A549 (cell line): ENCODE measurements around the gene SCARB2. TPM values are rescaled to one million over a fixed set of nuclear protein-coding genes. Genes with fewer than 3 reads are reported as not detected.

ENCODE experiments used
- ATAC-seq, 2 experiments: fragments of 200-7000 bp in 1 of 2; fragments of >200 bp in 1 of 2; cut with Nextera tagmentation in 1 of 2; cut with Tn5 transposase in 1 of 2; 3 replicates each; pipeline versions ENCODE4 v1.8.0 to v1.9.1; 2018 to 2020; ENCODE audit warnings: mild to moderate bottlenecking in 1 of 2, moderate library complexity in 1 of 2
- CTCF ChIA-PET: fragments of 300-600 bp; sonication (Branson Sonifier 250); formaldehyde crosslinking; extraction: SDS; loops from one replicate; lab custom pipeline; 2021; ENCODE audit warnings: antibody characterized with exemption, inconsistent platforms; lab: Yijun Ruan, JAX
- POLR2A ChIA-PET: fragments of 350-600 bp; formaldehyde crosslinking; extraction: SDS; loops from one replicate; lab custom pipeline; 2021; ENCODE audit warnings: antibody characterized with exemption, inconsistent platforms; lab: Yijun Ruan, JAX
- DNase-seq, 2 experiments: peaks; one replicate each; pipeline versions ENCODE4 v3.0.0 to v3.0.0-alpha.2; 2011 to 2016; ENCODE audit warnings: low read depth in 1 of 2, low spot score in 1 of 2
- FAIRE-seq: peaks from 2 replicates; lab custom pipeline; 2011; peaks lifted over from hg19 to GRCh38; lab: Jason Lieb, UNC
- H3K27ac ChIP-seq, 2 experiments: fragments of >200 bp; sonication (Bioruptor Twin); formaldehyde crosslinking; 3 replicates each; pipeline ENCODE4 v1.5.1; 2016 to 2017
- H3K4me1 ChIP-seq: fragments of >200 bp; sonication (Bioruptor Twin); formaldehyde crosslinking; 3 replicates; pipeline ENCODE4 v1.6.1; 2016
- H3K4me2 ChIP-seq: fragments of >200 bp; sonication (Bioruptor Twin); formaldehyde crosslinking; 3 replicates; pipeline ENCODE4 v1.6.1; 2016
- H3K4me3 ChIP-seq: fragments of >200 bp; sonication (Bioruptor Twin); formaldehyde crosslinking; 3 replicates; pipeline ENCODE4 v1.5.1; 2016
- H3K9me3 ChIP-seq: fragments of >200 bp; sonication (Bioruptor Twin); formaldehyde crosslinking; 3 replicates; pipeline ENCODE4 v1.6.1; 2016
- FOSB ChIP-seq: fragments of 250-450 bp; sonication (Bioruptor Pico); IDR thresholded peaks from 2 replicates; pipeline ENCODE4 v1.5.0; 2020; ENCODE audit warnings: mild to moderate bottlenecking, moderate library complexity
- HDAC2 ChIP-seq: fragments of 200-600 bp; sonication (generic); IDR thresholded peaks from 2 replicates; pipeline ENCODE4 v1.6.1; 2016
- MAFK ChIP-seq: fragments of 450-650 bp; IDR thresholded peaks from 2 replicates; pipeline ENCODE4 v1.6.1; 2014; ENCODE audit not compliant: partially characterized antibody
- RFX5 ChIP-seq: fragments of 450-650 bp; IDR thresholded peaks from 2 replicates; pipeline ENCODE4 v1.7.1; 2014; ENCODE audit warnings: antibody characterized with exemption, mild to moderate bottlenecking, moderate library complexity
- WGBS: methylation state at CpG from one replicate; pipeline ENCODE4 v1.1.6; 2017; ENCODE audit errors: missing lambda C conversion rate; 5-methylcytosine and 5-hydroxymethylcytosine counted together
- polyA plus RNA-seq, 4 experiments: library from polyadenylated mRNA; depleted of rRNA in 3 of 4; stranded (reverse); fragments of >200 nt; fragmentation: RNase III in 1 of 4; extraction: RNeasy Plus Mini Kit Qiagen cat#74134 plus additional on column Dnase treatment in 1 of 4; gene quantifications; 2 replicates in 3 of 4; 3 replicates in 1 of 4; pipeline ENCODE4 v1.2.3, GENCODE V29; 2011 to 2017
- TF ChIP-seq, protein P1 (sequence below): fragments of >200 bp; sonication (Bioruptor Twin); formaldehyde crosslinking; IDR thresholded peaks from 3 replicates; pipeline ENCODE4 v1.5.1; 2016
- TF ChIP-seq, protein P2 (sequence below): fragments of 250-450 bp; sonication (Bioruptor Pico); IDR thresholded peaks from 2 replicates; pipeline ENCODE4 v1.5.0; 2021; ENCODE audit warnings: mild to moderate bottlenecking, moderate library complexity, borderline replicate concordance

Gene SCARB2
- polyA plus RNA-seq, 2 of the 4 experiments (the other 2 are of a cell fraction): 47.2 to 65.4 TPM

DNA sequence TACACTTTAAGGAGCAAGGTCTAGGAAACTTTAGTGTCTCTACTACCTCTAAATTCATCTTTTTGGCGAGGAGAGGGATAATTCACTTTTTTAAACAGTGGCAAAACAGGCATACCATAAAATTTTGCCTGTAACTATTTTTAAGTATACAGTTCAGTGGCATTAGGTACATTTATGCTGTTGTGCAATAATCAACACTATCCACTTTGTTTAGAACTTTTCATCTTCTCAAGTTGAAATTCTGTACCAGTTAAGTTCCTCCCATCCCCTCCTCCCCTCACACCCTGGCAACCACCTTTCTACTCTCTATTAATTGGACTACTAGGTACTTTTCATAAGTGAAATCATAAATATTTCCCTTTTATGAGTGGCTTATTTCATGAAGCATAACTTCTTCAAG, 96.8 kb downstream of the SCARB2 start:
- 100% methylated on average over 1 of the region's 1 CpG for WGBS
- Histone ChIP-seq H3K9me3 (no peaks in the 10 kb centered on the region), H3K4me1 (no peaks in the 10 kb centered on the region), H3K4me2 (no peak overlapping the region), H3K27ac (no peak overlapping the region), H3K4me3 (no peak overlapping the region)
- TF ChIP-seq, protein P1, sequence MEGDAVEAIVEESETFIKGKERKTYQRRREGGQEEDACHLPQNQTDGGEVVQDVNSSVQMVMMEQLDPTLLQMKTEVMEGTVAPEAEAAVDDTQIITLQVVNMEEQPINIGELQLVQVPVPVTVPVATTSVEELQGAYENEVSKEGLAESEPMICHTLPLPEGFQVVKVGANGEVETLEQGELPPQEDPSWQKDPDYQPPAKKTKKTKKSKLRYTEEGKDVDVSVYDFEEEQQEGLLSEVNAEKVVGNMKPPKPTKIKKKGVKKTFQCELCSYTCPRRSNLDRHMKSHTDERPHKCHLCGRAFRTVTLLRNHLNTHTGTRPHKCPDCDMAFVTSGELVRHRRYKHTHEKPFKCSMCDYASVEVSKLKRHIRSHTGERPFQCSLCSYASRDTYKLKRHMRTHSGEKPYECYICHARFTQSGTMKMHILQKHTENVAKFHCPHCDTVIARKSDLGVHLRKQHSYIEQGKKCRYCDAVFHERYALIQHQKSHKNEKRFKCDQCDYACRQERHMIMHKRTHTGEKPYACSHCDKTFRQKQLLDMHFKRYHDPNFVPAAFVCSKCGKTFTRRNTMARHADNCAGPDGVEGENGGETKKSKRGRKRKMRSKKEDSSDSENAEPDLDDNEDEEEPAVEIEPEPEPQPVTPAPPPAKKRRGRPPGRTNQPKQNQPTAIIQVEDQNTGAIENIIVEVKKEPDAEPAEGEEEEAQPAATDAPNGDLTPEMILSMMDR: no peak
- TF ChIP-seq MAFK (no peak), RFX5 (no peak), HDAC2 (no peak), FOSB (CRISPR knock-in tag) (no peak)
- TF ChIP-seq, protein P2, sequence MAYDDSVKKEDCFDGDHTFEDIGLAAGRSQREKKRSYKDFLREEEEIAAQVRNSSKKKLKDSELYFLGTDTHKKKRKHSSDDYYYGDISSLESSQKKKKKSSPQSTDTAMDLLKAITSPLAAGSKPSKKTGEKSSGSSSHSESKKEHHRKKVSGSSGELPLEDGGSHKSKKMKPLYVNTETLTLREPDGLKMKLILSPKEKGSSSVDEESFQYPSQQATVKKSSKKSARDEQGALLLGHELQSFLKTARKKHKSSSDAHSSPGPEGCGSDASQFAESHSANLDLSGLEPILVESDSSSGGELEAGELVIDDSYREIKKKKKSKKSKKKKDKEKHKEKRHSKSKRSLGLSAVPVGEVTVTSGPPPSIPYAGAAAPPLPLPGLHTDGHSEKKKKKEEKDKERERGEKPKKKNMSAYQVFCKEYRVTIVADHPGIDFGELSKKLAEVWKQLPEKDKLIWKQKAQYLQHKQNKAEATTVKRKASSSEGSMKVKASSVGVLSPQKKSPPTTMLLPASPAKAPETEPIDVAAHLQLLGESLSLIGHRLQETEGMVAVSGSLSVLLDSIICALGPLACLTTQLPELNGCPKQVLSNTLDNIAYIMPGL (CRISPR knock-in tag): no peak
- ATAC-seq: no peak
- FAIRE-seq: no peak
- no peak for DNase-seq
- POLR2A ChIA-PET: no interaction called here
- CTCF ChIA-PET: no interaction called here

Other genes starting within 250 kb of the SCARB2 start
- gene SDAD1, start 222.9 kb downstream of the SCARB2 start, polyA plus RNA-seq (2011; rRNA removed): 18.3 and 18.9 TPM in 2 replicates
- gene SDAD1, start 222.9 kb downstream of the SCARB2 start, polyA plus RNA-seq (2017; fragmentation: RNase III; extraction: RNeasy Plus Mini Kit Qiagen cat#74134 plus additional on column Dnase treatment): 12.0 to 12.6 TPM (median 12.3 TPM) in 3 replicates
- gene CXCL9, start 206.3 kb downstream of the SCARB2 start, polyA plus RNA-seq (2011; rRNA removed): not detected in 2 replicates
- not detected in 3 replicates for gene CXCL9, start 206.3 kb downstream of the SCARB2 start, polyA plus RNA-seq (2017; fragmentation: RNase III; extraction: RNeasy Plus Mini Kit Qiagen cat#74134 plus additional on column Dnase treatment)
- gene CXCL10, start 190.3 kb downstream of the SCARB2 start, polyA plus RNA-seq (2011; rRNA removed): not detected in 2 replicates
- gene CXCL10, start 190.3 kb downstream of the SCARB2 start, polyA plus RNA-seq (2017; fragmentation: RNase III; extraction: RNeasy Plus Mini Kit Qiagen cat#74134 plus additional on column Dnase treatment): not detected in 3 replicates
- not detected in 2 replicates for gene CXCL11, start 177.8 kb downstream of the SCARB2 start, polyA plus RNA-seq (2011; rRNA removed)
- gene CXCL11, start 177.8 kb downstream of the SCARB2 start, polyA plus RNA-seq (2017; fragmentation: RNase III; extraction: RNeasy Plus Mini Kit Qiagen cat#74134 plus additional on column Dnase treatment): not detected in 3 replicates
- gene ART3, start 139.1 kb downstream of the SCARB2 start, polyA plus RNA-seq (2011; rRNA removed): not detected in 2 replicates
- not detected in 3 replicates for gene ART3, start 139.1 kb downstream of the SCARB2 start, polyA plus RNA-seq (2017; fragmentation: RNase III; extraction: RNeasy Plus Mini Kit Qiagen cat#74134 plus additional on column Dnase treatment)
- gene NUP54, start 65.4 kb downstream of the SCARB2 start, polyA plus RNA-seq (2011; rRNA removed): 34.0 and 43.2 TPM in 2 replicates
- 32.1 to 38.3 TPM (median 35.6 TPM) in 3 replicates for gene NUP54, start 65.4 kb downstream of the SCARB2 start, polyA plus RNA-seq (2017; fragmentation: RNase III; extraction: RNeasy Plus Mini Kit Qiagen cat#74134 plus additional on column Dnase treatment)
- 0.65 and 0.85 TPM in 2 replicates for gene FAM47E, start 37.9 kb upstream of the SCARB2 start, polyA plus RNA-seq (2011; rRNA removed)
- 0.08 to 0.26 TPM (median 0.23 TPM) in 3 replicates for gene FAM47E, start 37.9 kb upstream of the SCARB2 start, polyA plus RNA-seq (2017; fragmentation: RNase III; extraction: RNeasy Plus Mini Kit Qiagen cat#74134 plus additional on column Dnase treatment)
- 1.2 and 1.3 TPM in 2 replicates for gene STBD1, start 92.9 kb upstream of the SCARB2 start, polyA plus RNA-seq (2011; rRNA removed)
- 5.0 to 6.4 TPM (median 5.9 TPM) in 3 replicates for gene STBD1, start 92.9 kb upstream of the SCARB2 start, polyA plus RNA-seq (2017; fragmentation: RNase III; extraction: RNeasy Plus Mini Kit Qiagen cat#74134 plus additional on column Dnase treatment)
- 0.04 and 0.06 TPM in 2 replicates for gene CCDC158, start 207.3 kb upstream of the SCARB2 start, polyA plus RNA-seq (2011; rRNA removed)
- not detected in 3 replicates for gene CCDC158, start 207.3 kb upstream of the SCARB2 start, polyA plus RNA-seq (2017; fragmentation: RNase III; extraction: RNeasy Plus Mini Kit Qiagen cat#74134 plus additional on column Dnase treatment)
- gene SHROOM3, start 221.4 kb upstream of the SCARB2 start, polyA plus RNA-seq (2011; rRNA removed): 5.1 and 6.7 TPM in 2 replicates
- 2.7 to 3.2 TPM (median 2.8 TPM) in 3 replicates for gene SHROOM3, start 221.4 kb upstream of the SCARB2 start, polyA plus RNA-seq (2017; fragmentation: RNase III; extraction: RNeasy Plus Mini Kit Qiagen cat#74134 plus additional on column Dnase treatment)